ENCODE results near the gene PLEKHA4.
A peak's percentile ranks its signal among the peaks of the same experiment; 100 is the strongest.
"Not testable (repeated sequence)": the region's sequence is repeated elsewhere in the genome, so short reads cannot be mapped to it uniquely, and the experiment has no call there.

Gene PLEKHA4

GRCh38 chr19:48859711-48860572 is 8.5 kb downstream of the PLEKHA4 start:
- DNase-seq: no peak

DNA sequence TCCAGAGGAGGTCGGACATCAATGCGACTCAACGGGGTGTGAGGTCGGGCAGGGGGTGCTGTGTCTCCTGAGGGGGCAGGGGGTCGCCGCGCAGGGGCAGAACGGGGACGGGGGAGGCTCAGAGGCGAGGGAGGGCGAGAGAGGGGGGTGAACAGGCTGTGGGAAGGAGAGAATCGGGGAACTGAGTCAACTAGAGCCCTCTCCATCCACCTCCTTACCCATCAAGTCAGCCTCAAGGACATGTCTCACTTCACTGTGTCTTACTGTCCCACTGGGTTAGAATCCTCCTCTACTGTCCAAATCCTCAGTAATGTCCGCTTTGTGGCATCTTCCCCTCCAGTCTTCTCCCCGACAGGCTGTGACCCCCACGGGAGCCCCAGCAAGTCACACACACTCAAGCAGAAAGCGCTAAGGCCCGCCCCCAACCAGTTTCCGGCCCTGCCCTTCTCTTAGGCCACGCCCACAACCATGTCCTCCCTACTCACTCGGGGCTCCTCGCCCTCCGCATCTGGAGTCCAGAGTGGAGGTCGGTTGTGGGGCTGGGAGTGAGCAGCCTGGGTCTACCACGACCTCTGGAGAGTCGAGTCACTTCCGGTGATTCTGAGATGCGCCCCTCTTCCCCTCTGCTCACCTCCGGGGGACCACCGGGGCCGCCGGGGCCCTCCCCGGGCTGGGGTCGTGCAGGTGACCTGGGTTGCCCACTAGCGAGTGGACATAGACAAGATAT is 9.3 kb downstream of the PLEKHA4 start:
- DNase-seq: no peak

DNA sequence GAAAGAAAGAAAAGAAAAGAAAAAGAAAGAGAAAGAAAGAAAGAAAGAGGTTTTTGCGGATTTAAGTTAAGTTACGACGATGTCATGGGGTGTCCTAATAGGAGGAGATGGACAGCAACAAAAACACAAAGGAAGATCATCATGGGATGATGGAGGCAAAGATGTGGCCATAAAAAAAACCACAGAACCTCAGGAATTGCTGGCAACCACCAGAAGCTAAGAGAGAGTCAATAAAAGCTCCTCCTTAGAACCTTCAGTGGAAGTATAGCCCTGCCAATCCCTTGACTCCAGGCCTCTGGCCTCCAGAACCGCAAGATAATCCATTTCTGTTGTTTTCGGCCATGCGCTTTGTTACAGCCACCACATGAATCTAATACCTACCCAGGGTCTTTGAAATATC is 11.5 kb downstream of the PLEKHA4 start:
- DNase-seq: no peak

- DNase-seq: no peak
Measured at GRCh38 chr19:48854103-48854502, 14.3 kb downstream of the PLEKHA4 start.

- DNase-seq: no peak
Measured at GRCh38 chr19:48853483-48853882, 14.9 kb downstream of the PLEKHA4 start.

GRCh38 chr19:48852292-48852691 is 16.1 kb downstream of the PLEKHA4 start:
- DNase-seq: no peak

DNA sequence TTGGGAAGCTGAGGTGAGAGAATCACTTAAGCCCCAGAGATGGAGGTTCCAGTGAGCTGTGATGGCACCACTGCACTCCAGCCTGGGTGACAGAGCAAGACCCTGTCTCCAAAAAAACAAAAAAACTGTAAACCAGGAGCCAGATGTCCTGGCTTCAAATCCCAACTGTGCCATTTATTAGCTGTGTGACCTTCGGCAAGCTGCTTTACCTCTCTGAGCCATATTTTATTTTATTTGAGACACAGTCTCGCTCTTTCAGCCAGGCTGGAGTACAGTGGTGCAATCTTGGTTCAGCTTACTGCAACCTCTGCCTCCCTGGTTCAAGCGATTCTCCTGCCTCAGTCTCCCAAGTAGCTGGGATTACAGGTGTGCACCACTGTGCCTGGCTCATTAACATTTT is 21.8 kb downstream of the PLEKHA4 start:
- DNase-seq: not testable (repeated sequence)

DNA sequence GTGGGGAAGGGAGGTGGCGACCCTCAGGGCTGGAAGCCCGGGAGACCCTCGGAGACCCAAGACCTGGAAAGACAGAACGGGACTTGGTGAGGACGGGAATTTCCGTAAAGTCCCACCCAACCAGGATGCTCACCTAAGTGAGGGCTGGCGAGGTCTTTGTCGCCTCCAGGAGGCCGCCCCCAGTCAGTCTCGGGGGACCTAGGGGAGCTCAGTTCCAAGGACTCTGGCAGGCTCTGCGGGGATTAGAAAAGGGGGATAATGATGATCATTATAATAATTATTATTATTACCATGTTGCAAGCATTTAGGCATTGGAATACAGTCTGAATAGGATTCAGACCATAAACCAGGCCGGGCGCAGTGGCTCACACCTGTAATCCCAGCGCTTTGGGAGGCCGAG is 23.0 kb downstream of the PLEKHA4 start:
- no peak for DNase-seq

DNA sequence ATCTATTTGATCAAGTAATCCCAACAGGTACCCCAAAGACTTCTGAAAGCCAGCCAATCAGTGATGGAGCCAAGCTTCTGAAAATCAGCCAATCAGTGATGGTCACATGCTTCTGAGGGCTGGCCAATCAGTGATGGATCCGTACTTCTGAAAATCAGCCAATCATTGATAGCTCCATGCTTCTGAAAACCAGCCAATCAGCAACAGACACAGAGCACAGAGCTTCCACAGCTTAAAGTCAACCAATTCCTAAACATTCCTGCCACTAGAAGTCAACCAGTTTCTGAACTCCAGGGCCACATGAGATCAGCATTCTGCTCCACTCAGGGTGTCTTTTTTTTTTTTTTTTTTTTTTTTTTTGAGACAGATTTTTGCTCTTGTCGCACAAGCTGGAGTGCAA is 23.9 kb downstream of the PLEKHA4 start:
- DNase-seq: peak; percentile 71

DNA sequence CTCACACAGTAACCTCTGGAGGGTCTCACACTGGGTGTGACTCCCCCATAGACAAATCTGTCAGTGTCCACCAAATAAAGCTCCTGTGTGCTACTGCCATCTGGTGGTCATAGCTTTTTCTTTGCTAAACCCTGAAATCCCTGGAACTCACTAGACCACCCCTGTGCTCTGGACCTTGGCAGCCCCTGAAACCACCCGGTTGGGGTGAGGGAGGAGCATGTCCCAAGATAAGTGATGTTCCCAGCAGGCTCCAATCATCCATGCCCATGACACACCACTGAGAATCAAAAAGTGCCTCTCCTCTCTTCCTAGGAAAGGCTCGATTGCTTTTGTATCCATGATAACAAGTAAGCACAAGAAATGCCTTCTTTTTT is 25.6 kb downstream of the PLEKHA4 start:
- DNase-seq: peak; percentile 52

DNA sequence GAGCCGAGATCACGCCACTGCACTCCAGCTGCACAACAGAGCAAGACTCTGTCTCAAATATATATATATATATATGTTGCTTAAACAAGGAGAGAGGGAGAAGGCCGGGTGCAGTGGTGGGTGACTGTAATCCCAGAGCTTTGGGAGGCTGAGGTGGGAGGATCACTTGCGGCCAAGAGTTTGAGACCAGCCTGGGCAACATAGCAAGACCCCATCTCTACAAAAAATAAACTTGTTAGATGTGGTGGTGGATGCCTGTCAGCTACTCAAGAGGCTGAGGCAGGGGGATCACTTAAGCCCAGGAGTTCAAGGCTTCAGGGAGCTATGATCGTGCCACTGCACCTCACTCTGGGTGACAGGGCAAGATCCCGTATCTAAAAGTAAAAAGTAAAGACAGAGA is 26.8 kb downstream of the PLEKHA4 start:
- no peak for DNase-seq

- no peak for DNase-seq
Measured at GRCh38 chr19:48841047-48841446, 27.4 kb downstream of the PLEKHA4 start.

- no peak for DNase-seq
Measured at GRCh38 chr19:48837687-48838086, 30.7 kb downstream of the PLEKHA4 start.

DNA sequence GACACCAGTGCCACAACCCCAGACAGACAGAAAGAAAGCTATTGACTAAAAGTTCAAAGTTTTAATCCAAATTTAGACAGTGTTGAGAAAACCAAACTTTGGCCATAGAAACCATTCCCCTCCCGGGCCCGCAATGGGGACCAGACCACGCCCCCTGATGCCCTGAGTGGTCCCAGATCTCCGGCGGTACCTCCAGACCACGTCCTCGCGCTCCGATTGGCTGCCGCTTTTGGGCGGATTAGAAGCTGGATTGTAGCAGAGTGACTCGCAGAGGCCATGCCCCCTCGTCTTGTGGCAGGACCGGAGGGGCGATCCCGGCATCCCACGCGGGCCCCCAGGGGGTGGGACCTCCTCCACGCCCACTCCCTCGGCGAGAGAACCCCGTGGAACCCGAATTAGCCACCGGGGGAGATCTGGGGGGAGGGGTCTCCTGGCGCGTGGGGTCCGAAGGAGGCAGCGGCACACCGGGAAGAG is 31.3 kb downstream of the PLEKHA4 start:
- DNase-seq: peak; percentile 94

GRCh38 chr19:48836089-48837017 is 32.1 kb downstream of the PLEKHA4 start, which contains the start of gene HSD17B14:
HSD17B14 (minus strand) TSS chr19:48836491; CDS start chr19:48836411, 80 bp downstream.
- peak; percentile 57 for DNase-seq

DNA sequence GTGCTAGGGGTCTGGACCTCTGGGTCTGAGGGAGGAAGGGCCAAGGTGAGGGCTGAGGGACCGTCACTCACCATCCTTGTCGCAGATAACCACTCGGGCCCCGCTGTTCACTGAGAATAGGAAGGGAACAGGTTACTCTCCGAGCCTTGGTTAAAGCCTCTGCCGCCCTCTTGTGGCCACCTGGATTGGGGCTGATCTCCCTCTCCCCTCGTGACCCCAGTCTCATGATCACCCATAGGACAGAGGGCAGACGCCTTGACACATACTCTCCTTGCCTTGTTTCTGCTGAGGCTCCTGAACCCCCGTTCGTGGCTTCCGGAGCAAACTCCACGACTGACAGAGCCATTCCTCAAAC is 32.7 kb downstream of the PLEKHA4 start:
- peak; percentile 77 for DNase-seq

GRCh38 chr19:48833977-48834376 is 34.4 kb downstream of the PLEKHA4 start:
- no peak for DNase-seq

DNA sequence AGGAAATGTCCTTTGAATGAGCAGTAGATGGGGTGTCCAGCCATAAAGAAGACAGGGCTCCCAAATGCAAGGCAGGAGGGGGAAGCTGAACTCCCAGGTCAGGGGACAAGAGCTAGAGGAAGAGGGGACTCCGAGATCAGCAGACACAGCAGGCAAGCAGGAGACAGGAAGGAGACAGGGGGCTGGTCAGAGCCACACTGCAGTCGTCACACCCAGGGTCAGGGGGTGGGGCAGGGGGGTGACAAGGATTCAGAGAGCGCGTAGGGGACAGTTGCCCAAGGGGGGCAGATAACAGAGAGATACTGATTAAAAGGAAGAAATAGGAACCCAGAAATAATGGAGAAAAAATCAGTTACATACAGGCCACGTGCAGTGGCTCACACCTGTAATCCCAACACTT is 35.4 kb downstream of the PLEKHA4 start:
- no peak for DNase-seq

- DNase-seq: no peak
Measured at GRCh38 chr19:48830965-48831364, 37.5 kb downstream of the PLEKHA4 start.

GRCh38 chr19:48830088-48830487 is 38.3 kb downstream of the PLEKHA4 start:
- DNase-seq: no peak

DNA sequence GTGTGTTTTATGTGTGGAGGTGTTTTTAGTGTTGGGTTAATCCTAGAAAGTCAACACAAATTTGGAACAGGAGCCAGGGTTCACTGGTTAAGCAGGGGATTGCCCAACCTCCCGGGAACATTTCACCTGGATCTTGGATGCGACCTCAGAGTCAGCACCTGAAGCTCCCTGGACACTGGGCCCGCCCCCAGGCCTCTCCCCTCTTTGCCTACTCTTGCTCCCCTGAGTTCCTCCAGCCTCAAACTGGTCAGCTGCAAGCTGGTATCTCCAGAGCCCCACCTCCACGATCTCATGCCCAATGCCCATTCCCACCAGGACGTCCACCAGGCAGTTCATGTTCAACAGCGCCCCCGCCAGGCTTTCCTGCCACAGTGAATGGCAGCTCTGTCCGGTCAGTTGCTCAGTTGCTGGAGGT is 41.8 kb downstream of the PLEKHA4 start:
- no peak for DNase-seq

DNA sequence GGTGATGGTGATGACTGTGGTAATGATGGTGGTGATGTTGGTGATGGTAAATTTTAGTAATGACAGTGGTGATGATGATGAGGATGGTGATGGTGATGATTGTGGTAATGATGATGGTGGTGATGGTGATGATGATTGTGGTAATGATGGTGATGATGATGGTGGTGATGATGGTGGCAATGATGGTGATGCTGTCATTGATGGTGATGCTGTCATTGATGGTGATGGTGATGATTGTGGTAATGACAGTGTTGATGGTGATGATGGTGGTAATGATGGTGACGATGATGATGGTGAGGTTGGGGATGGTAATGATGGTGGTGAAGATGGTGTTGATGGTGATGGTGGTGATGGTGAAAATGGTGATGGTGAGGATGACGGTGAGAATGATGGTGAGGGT is 45.9 kb downstream of the PLEKHA4 start:
- DNase-seq: no peak

- DNase-seq: no peak
Measured at GRCh38 chr19:48821633-48822032, 46.8 kb downstream of the PLEKHA4 start.
